ENCODE measurements around the gene CUTC. TPM values are rescaled to one million over a fixed set of nuclear protein-coding genes. Genes with fewer than 3 reads are reported as not detected.

Gene CUTC
- total RNA-seq, 4 donors from 2014 or later = 24.5 to 35.1 (median 27.7) TPM

DNA sequence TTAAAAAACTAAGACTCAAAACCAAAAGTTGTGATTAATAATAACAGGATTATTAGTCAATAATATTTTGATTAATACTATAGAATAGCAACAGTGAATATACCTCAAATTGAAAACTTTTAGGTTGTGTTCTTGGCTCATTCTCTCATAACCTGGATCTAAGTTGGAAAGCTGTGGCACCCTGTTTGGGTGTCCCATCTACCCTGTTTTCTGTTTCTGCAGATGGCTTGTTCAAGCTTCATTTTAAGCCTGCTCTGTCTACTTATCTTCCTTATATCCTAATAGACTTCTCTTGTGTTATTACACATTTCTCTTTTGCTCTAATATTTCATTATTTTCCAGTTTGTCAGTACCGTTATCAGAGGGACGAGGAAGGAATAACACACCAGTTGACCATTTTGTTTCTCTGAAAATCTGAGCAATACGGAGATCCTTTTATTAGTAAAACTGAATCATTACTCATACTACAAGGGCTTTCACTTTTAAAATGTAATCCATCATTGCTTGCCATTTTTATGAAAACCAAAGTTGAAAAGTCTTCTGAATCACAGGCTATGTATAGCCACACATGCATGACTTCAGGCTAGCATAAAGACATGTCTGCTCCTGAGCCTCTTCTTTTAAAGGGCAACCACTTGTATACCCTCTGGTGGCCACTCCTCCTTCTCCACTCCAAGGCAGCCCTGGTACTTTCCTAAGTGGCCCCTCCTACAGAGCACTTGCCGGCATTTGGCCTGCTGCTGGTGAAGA lies 22.4 kb upstream of the CUTC start:
- Histone ChIP-seq H3K4me3 (no peak overlapping the region), H3K9me3 (no peaks in the 10 kb centered on the region), H3K27me3 (no peaks in the 10 kb centered on the region), H3K4me1 (peaks cover 0 to 31% (median 5%) of the 10 kb centered on the region in 3 donors), H3K27ac (peak overlapping the region; percentile 58 to 94 (median 72)), H3K36me3 (peaks cover 0 to 39% of the 10 kb centered on the region in 2 donors)
- 19 to 36% methylated on average over 3 to 4 of the region's 4 CpGs for WGBS, 2 donors (ENCODE audit: low coverage in 1 of 2)
- TF ChIP-seq, protein P1, sequence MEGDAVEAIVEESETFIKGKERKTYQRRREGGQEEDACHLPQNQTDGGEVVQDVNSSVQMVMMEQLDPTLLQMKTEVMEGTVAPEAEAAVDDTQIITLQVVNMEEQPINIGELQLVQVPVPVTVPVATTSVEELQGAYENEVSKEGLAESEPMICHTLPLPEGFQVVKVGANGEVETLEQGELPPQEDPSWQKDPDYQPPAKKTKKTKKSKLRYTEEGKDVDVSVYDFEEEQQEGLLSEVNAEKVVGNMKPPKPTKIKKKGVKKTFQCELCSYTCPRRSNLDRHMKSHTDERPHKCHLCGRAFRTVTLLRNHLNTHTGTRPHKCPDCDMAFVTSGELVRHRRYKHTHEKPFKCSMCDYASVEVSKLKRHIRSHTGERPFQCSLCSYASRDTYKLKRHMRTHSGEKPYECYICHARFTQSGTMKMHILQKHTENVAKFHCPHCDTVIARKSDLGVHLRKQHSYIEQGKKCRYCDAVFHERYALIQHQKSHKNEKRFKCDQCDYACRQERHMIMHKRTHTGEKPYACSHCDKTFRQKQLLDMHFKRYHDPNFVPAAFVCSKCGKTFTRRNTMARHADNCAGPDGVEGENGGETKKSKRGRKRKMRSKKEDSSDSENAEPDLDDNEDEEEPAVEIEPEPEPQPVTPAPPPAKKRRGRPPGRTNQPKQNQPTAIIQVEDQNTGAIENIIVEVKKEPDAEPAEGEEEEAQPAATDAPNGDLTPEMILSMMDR (IDR thresholded peaks at IDR 0.05) = no peak
- TF ChIP-seq EP300 (IDR thresholded peaks at IDR 0.05) = no peak
- TF ChIP-seq POLR2AphosphoS5 (IDR thresholded peaks at IDR 0.05) = no peak
- no peak for TF ChIP-seq POLR2A (IDR thresholded peaks at IDR 0.05)
- no peak for ATAC-seq

DNA sequence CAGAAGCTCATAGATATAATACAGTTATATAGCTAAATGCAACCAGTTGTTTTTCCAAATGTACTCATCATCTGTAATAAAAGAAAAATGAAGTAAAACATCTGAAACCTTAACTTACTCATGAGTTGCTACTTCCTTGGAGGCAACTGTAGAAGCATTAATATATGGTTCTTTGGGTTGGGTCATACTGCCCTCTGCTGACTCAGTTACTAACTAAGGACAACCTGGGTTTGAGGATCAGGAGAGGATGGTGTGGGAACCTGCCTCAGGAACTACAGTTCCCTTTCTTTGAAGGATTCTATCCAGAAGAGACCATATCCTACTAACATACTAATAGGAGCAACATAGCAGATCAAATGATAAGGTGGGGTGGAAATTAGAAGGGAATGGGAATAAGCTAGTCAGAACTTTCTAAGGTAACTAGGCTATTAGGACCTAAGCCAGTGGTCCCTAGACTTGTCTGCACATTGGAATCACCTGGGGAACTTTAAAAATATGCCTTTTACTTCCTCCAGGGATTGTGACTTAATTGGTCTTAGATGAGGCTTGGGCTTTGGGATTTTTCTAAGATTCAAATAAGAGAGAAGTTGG lies 20.8 kb upstream of the CUTC start:
- Histone ChIP-seq H3K4me3 (no peak overlapping the region), H3K4me1 (peaks cover 0 to 31% (median 5%) of the 10 kb centered on the region in 3 donors), H3K9me3 (no peaks in the 10 kb centered on the region), H3K27ac (no peak overlapping the region), H3K27me3 (no peaks in the 10 kb centered on the region), H3K36me3 (peaks cover 0 to 48% of the 10 kb centered on the region in 2 donors)
- ATAC-seq = peak; percentile 46
- TF ChIP-seq POLR2A (IDR thresholded peaks at IDR 0.05) (no peak), EP300 (IDR thresholded peaks at IDR 0.05) (no peak)
- TF ChIP-seq, protein P1 (IDR thresholded peaks at IDR 0.05) = peak; percentile 10 to 51 (median 32)

DNA sequence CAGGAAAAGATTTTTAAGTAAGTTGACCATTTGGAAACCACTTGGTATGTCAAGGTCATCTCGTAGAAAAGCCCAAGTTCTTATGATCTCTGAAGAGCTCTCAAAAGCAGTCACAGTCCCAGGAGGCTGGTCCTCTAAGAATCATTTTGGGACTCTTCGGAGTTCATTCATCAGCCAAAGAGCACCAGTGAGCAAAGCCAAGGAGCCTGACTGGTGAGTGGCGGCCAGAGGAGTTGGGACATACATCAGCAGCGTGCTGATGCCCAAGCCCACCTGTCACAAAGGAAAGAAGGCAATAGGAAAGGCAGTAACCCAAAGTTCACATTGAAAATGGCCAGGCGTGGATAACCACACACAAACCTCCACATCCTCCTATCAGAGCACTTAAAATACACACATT lies 17.6 kb upstream of the CUTC start:
- no peak overlapping the region for H3K4me3 ChIP-seq
- no peaks in the 10 kb centered on the region for H3K9me3 ChIP-seq
- TF ChIP-seq, protein P1 (IDR thresholded peaks at IDR 0.05) = no peak
- TF ChIP-seq POLR2AphosphoS5 (IDR thresholded peaks at IDR 0.05) (no peak), POLR2A (IDR thresholded peaks at IDR 0.05) (no peak), EP300 (IDR thresholded peaks at IDR 0.05) (no peak)
- ATAC-seq = no peak
- peaks cover 0 to 12% (median 0%) of the 10 kb centered on the region in 3 donors for H3K4me1 ChIP-seq
- no peaks in the 10 kb centered on the region for H3K27me3 ChIP-seq
- no peak overlapping the region for H3K27ac ChIP-seq
- 88 to 90% methylated on average over 5 of the region's 5 CpGs for WGBS, 2 donors (ENCODE audit: low coverage in 1 of 2)
- peaks cover 0 to 81% of the 10 kb centered on the region in 2 donors for H3K36me3 ChIP-seq

DNA sequence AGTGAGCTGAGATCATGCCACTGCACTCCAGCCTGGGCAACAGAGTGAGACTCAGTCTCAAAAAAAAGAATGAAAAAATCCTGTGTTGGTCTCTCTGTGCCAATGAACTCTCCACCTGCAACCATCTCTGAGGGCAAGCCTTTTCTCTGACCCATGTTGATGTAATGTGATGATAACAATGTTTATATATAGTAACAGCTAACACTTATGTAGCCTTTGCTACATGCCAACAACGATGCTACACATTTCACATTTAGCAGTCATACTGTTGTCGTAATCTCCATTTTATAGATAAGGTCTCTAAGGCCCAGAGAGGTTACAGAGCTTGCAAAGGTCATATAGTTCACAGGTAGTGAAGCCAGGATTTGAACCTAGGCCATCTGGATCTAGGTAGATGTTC lies 11.6 kb upstream of the CUTC start:
- peaks cover 2 to 98% of the 10 kb centered on the region in 2 donors for H3K36me3 ChIP-seq
- H3K4me3 ChIP-seq = no peak overlapping the region
- no peaks in the 10 kb centered on the region for H3K27me3 ChIP-seq
- no peak overlapping the region for H3K27ac ChIP-seq
- WGBS, 2 donors (ENCODE audit: low coverage in 1 of 2) = 88% methylated on average over 2 of the region's 2 CpGs
- no peaks in the 10 kb centered on the region for H3K4me1 ChIP-seq
- TF ChIP-seq POLR2A (IDR thresholded peaks at IDR 0.05) (no peak), POLR2AphosphoS5 (IDR thresholded peaks at IDR 0.05) (no peak), EP300 (IDR thresholded peaks at IDR 0.05) (no peak)
- TF ChIP-seq, protein P1 (IDR thresholded peaks at IDR 0.05) = no peak
- H3K9me3 ChIP-seq = no peaks in the 10 kb centered on the region
- no peak for ATAC-seq

DNA sequence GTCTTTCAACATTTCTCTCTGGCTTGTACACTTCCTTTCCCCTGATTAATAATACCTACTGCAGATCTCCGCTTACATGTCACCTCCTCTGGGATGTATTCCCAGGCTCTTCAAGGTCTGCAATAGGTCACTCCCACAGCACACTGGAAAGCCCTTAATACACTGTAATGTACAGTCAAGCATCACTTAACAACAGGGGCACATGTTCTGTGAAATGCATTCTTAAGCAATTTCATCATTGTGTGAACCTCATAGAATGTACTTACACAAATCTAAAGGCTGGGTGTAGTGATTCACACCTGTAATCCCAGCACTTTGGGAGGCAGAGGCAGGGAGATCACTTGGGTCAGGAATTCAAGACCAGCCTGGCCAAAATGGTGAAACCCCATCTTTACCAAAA lies 2.0 kb upstream of the CUTC start:
- H3K36me3 ChIP-seq = peaks cover 0 to 44% of the 10 kb centered on the region in 2 donors
- 50 to 100% methylated on average over 1 of the region's 1 CpG for WGBS, 2 donors (ENCODE audit: low coverage in 1 of 2)
- TF ChIP-seq POLR2A (IDR thresholded peaks at IDR 0.05) = no peak
- no peak for ATAC-seq
- H3K4me3 ChIP-seq = no peak overlapping the region
- H3K27ac ChIP-seq = no peak overlapping the region
- no peaks in the 10 kb centered on the region for H3K27me3 ChIP-seq
- peaks cover 0 to 36% (median 7%) of the 10 kb centered on the region in 3 donors for H3K4me1 ChIP-seq
- no peaks in the 10 kb centered on the region for H3K9me3 ChIP-seq
